GM19238 (cell line): ENCODE data around the gene ZKSCAN5.
"Not testable (repeated sequence)": the region's sequence is repeated elsewhere in the genome, so short reads cannot be mapped to it uniquely, and the experiment has no call there.

Source experiments
- DNase-seq: peaks from one replicate; pipeline ENCODE4 v3.0.0; 2011; ENCODE audit warnings: low spot score; ENCODE audit not compliant: insufficient read length

The ZKSCAN5 gene

GRCh38 chr7:99497766-99498545, 6.5 kb upstream of the ZKSCAN5 start:
- DNase-seq, result no peak

- no peak for DNase-seq
Measured at GRCh38 chr7:99498546-99498944, 5.9 kb upstream of the ZKSCAN5 start.

GRCh38 chr7:99499371-99499720, 5.1 kb upstream of the ZKSCAN5 start:
- DNase-seq, result no peak

GRCh38 chr7:99499721-99500636, 4.5 kb upstream of the ZKSCAN5 start, which contains the start of gene ZNF394:
Gene ZNF394 (minus strand): TSS chr7:99500281. CDS start chr7:99500093, 188 bp downstream.
- DNase-seq, result peak; percentile 81

GRCh38 chr7:99500637-99501009, 3.8 kb upstream of the ZKSCAN5 start:
- DNase-seq, result no peak

GRCh38 chr7:99501236-99501635, 3.2 kb upstream of the ZKSCAN5 start:
- not testable (repeated sequence) for DNase-seq

- no peak for DNase-seq
Measured at GRCh38 chr7:99504281-99504602, 220 bp upstream of the ZKSCAN5 start.

GRCh38 chr7:99505324-99505662, 831 bp downstream of the ZKSCAN5 start:
- DNase-seq, result no peak

GRCh38 chr7:99514050-99514449, 9.6 kb downstream of the ZKSCAN5 start:
- no peak for DNase-seq

GRCh38 chr7:99521399-99521798, 16.9 kb downstream of the ZKSCAN5 start:
- DNase-seq, result no peak

- no peak for DNase-seq
Measured at GRCh38 chr7:99525713-99526440, 21.4 kb downstream of the ZKSCAN5 start.

- DNase-seq, result no peak
Measured at GRCh38 chr7:99531354-99531765, 26.9 kb downstream of the ZKSCAN5 start.

- DNase-seq, result no peak
Measured at GRCh38 chr7:99535667-99536066, 31.2 kb downstream of the ZKSCAN5 start.

GRCh38 chr7:99539213-99539811, 34.9 kb downstream of the ZKSCAN5 start:
- DNase-seq, result no peak

- no peak for DNase-seq
Measured at GRCh38 chr7:99540542-99540941, 36.1 kb downstream of the ZKSCAN5 start.

GRCh38 chr7:99541212-99541611, 36.8 kb downstream of the ZKSCAN5 start:
- DNase-seq, result no peak

- no peak for DNase-seq
Measured at GRCh38 chr7:99543081-99543671, 38.7 kb downstream of the ZKSCAN5 start.

GRCh38 chr7:99543916-99544315, 39.5 kb downstream of the ZKSCAN5 start:
- no peak for DNase-seq

- not testable (repeated sequence) for DNase-seq
Measured at GRCh38 chr7:99545308-99545707, 40.8 kb downstream of the ZKSCAN5 start.

GRCh38 chr7:99549545-99549944, 45.1 kb downstream of the ZKSCAN5 start:
- DNase-seq, result not testable (repeated sequence)

- no peak for DNase-seq
Measured at GRCh38 chr7:99551334-99551733, 46.9 kb downstream of the ZKSCAN5 start.
